ENCODE data around the gene GAB1. TPM values are rescaled to one million over a fixed set of nuclear protein-coding genes. Genes with fewer than 3 reads are reported as not detected.

Gene GAB1
- total and polyA plus RNA-seq, 2 of the 8 experiments (the other 6 are each of a cell fraction or from before 2014, with no cell fraction given): 6.8 to 21.3 TPM

DNA sequence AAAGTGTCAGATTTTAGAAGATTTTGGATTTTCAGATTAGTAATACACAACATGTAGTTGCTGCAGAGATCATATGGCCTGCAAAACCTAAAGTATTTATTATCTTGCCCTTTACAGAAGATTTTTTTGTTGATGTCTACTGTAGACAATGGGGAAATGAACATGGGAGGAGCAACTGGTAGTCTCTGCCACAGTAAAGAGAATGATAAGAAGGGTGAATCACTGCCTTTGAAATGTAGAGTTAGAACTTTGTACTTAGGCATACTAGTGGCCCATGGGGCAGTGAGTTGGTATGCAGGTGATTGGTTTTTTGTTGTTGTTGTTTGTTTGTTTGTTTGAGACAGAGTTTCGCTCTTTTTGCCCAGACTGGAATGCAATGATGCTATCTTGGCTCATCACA is 50.1 kb downstream of the GAB1 start:
- Histone ChIP-seq H4K20me1 (replicated peaks in 1 of 2; ENCODE audit: control insufficient read depth in 1 of 2, insufficient read depth in 2 of 2, low read length in 2 of 2) (peaks cover 0 to 2% of the 10 kb centered on the region in 2 experiments), H2BK5ac (ENCODE audit: low read depth, low read length) (no peak overlapping the region), H3K27me3 (replicated peaks in 1 of 4; ENCODE audit: control insufficient read depth in 3 of 4, extremely low read depth in 1 of 4, insufficient read depth in 3 of 4, low read length in 3 of 4) (no peaks in the 10 kb centered on the region), H3K4me3 (ENCODE audit: extremely low read depth in 1 of 4, insufficient read depth in 2 of 4, low read depth in 3 of 4, low read length in 4 of 4) (no peak overlapping the region), H2AK5ac (ENCODE audit: low read depth, low read length) (no peak overlapping the region), H3K4me2 (ENCODE audit: insufficient read depth in 1 of 2, low read depth in 2 of 2, low read length in 2 of 2) (no peak overlapping the region), H2BK15ac (ENCODE audit: low read length) (no peak overlapping the region), H3K9ac (replicated peaks in 1 of 4; ENCODE audit: extremely low read depth in 1 of 4, low read depth in 3 of 4, low read length in 3 of 4) (no peak overlapping the region), H3K27ac (ENCODE audit: low read depth, low read length) (no peak overlapping the region), H3K18ac (ENCODE audit: extremely low read depth, low read length) (no peak overlapping the region), H3K36me3 (ENCODE audit: control insufficient read depth in 2 of 4, insufficient read depth in 4 of 4, low read length in 3 of 4) (no peaks in the 10 kb centered on the region), H3K4ac (replicated peaks; ENCODE audit: insufficient read length, low read depth, low read length) (no peak overlapping the region), H2BK20ac (ENCODE audit: low read length) (no peak overlapping the region), H3K56ac (replicated peaks; ENCODE audit: insufficient read length, low read depth, low read length) (no peak overlapping the region), H2BK12ac (ENCODE audit: low read depth, low read length) (no peak overlapping the region), H3K79me2 (ENCODE audit: control insufficient read depth in 1 of 2, insufficient read depth in 2 of 2, low read length in 2 of 2) (peaks cover 0 to 19% of the 10 kb centered on the region in 2 experiments; a peak in 2 of 4 replicates), H4K5ac (ENCODE audit: insufficient read length, low read depth, low read length) (no peak overlapping the region), H3K23ac (ENCODE audit: insufficient read length) (no peak overlapping the region), H3K23me2 (ENCODE audit: low read depth, low read length) (no peaks in the 10 kb centered on the region), H4K8ac (ENCODE audit: extremely low read depth, insufficient read depth, low read length) (no peak overlapping the region), H3K4me1 (replicated peaks in 1 of 4; ENCODE audit: control insufficient read depth in 3 of 4, insufficient read depth in 4 of 4, low read length in 3 of 4) (peaks cover 1 to 8% (median 5%) of the 10 kb centered on the region in 4 experiments; a peak in 5 of 7 replicates), H3K14ac (ENCODE audit: insufficient read length) (no peak overlapping the region), H3K9me3 (ENCODE audit: insufficient read depth in 2 of 2, low read depth in 1 of 2, low read length in 1 of 2) (no peaks in the 10 kb centered on the region), H2BK120ac (replicated peaks; ENCODE audit: low read depth, low read length) (no peak overlapping the region), H2AFZ (ENCODE audit: low read length) (no peak overlapping the region), H4K91ac (replicated peaks; ENCODE audit: insufficient read length, low read length) (no peak overlapping the region), H3K79me1 (ENCODE audit: low read depth, low read length) (peaks cover 5% of the 10 kb centered on the region; the same call in 1 of the 2 replicates)
- FAIRE-seq (no peak), DNase-seq (ENCODE audit: low read depth in 1 of 2, low spot score in 2 of 2) (no peak)
- TF ChIP-seq BACH1 (IDR thresholded peaks at IDR 0.05; ENCODE audit: low read length) (no peak), CTBP2 (IDR thresholded peaks at IDR 0.05; ENCODE audit: borderline replicate concordance, insufficient read depth, insufficient read length, low read length) (no peak), RBBP5 (IDR thresholded peaks at IDR 0.05; ENCODE audit: borderline replicate concordance, low read depth, low read length) (no peak), FOSL1 (IDR thresholded peaks at IDR 0.05; ENCODE audit: insufficient read depth, low read depth, low read length) (no peak), JUND (IDR thresholded peaks at IDR 0.05; ENCODE audit: low read length) (no peak), MAFK (IDR thresholded peaks at IDR 0.05; ENCODE audit: low read depth, low read length) (no peak), TAF1 (IDR thresholded peaks at IDR 0.05; ENCODE audit: low read depth, low read length) (no peak)
- ChIA-PET CTCF (ENCODE audit: partially characterized antibody) (interaction anchor here (3.9 to 4.3 kb wide), 2 partner anchors 10 to 11 kb away, joined by 21 to 30 read pairs; no protein-coding TSS in a partner anchor), POLR2A (ENCODE audit: partially characterized antibody) (no interaction called here)
- 92% methylated on average over 1 of the region's 1 CpG; no CpG with 5 or more reads in 1 of the 2 experiments for WGBS, 2 experiments (ENCODE audit: extremely low coverage in 1 of 2, insufficient coverage in 1 of 2, insufficient read length in 1 of 2, insufficient replicate concordance in 2 of 2, low coverage in 1 of 2, low lambda C conversion rate in 2 of 2, missing lambda C conversion rate in 1 of 2)
